ENCODE measurements around the gene ANTXRL.

Gene ANTXRL

DNA sequence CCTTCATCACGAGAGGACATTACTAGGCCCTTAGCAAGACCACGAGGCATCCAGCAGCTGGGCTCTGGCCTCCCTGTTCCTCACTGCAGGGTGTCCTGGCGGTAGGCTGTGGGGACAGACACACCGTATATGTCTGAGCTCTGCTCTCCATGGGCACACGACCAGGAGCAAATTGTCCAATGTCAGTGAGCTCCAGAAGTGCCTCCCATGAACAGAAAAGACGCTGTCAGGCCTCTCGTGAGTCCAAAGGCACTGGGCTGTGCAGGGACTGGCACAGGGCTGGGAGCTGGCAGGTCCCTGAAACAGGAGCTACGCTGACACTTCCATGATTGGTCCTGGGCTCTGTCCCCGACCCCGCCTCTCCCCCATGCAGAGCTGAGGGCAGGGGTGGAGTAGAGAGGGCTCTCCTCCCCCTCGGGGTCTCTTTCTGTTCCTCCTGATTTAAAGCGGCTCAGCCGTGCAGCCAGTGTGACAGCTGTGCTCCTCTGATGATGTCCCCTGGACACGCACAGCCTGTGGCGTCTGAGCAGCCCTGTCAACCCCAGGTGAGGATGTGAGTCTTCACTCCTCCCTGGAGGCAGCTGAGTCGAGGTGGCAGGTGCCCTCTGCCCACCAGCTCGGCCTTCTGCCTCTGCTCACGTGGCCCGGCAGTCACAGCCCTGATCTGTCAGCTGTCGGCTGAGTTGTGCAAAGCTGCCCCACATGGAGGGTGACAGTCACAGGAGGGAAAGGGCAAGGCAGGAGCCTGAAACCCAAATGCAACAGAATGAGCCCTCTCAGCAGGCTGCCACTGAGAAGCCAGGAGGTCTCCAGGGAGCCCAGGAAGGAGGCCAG lies 13.0 kb downstream of the ANTXRL start:
- no peak for TF ChIP-seq GATA2 (IDR thresholded peaks at IDR 0.05; ENCODE audit: low read depth, low read length)
- no peak for TF ChIP-seq GATA3 (IDR thresholded peaks at IDR 0.05; ENCODE audit: low read depth, low read length)

DNA sequence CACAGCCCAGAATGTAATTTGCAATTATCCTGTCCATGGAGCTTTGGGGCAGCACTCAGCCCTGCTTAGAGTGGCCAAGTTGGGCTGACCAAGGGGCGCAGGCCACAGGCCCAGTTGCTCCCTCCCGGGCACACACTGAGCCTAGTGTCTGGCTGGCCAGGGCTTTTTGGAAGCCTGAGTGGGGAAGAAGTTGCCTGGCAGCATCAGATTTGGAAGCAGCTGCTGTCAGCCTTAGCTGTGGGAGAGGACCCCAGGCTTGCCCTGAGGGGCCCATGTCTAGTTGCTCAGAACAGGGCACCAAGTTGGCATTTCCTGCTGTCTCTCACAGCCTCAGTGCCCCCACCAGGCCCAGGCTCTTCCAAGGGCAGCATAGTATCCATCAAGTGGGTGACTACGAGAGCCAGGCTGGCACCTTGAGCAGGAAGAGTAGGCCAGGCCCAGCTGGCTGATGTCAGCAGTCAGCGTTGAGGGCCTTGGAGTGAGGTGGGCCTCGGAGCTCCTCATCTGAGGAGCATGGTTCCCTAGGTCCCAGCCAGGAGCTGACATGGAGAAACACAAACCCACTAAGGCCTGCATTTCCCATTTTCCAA lies 14.4 kb downstream of the ANTXRL start:
- TF ChIP-seq GATA3 (IDR thresholded peaks at IDR 0.05; ENCODE audit: low read depth, low read length) (no peak), GATA2 (IDR thresholded peaks at IDR 0.05; ENCODE audit: low read depth, low read length) (no peak)

DNA sequence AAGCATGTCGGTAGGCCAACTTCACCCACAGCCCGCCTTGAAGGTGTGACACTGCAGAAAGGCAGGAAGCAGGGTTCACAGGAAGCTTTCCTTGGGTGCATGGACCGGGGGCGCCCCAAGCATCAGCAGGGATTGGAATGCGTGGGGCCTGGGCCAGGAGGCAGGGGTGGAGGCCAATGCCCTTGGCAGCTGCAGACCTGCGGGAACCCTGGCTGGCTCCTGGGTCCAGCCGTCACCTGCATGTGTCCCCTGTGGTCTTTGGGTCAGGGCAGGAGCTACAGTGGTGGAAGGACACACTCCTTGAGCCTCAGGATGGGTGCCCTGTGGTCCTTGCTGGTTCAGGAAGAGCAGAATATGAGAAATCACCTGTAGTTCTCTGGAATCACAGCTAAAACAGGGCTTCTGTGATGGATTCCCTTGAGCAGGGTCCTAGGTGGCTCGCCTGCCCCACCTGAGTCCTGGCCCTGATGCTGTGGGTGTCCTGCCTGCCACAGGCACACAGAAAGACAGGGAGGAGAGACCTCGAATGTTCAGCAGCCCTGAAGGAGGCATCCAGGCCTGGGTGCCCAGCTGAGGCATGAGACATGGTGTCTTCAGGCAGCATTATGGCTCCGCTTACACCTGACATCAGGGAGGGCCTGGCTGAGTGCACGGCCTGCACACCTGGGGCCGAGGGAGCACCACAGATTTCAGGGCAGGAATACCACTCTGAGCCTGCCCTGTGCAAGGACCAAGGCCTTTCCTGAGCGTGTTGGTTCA lies 15.1 kb downstream of the ANTXRL start:
- no peak for TF ChIP-seq GATA3 (IDR thresholded peaks at IDR 0.05; ENCODE audit: low read depth, low read length)
- TF ChIP-seq GATA2 (IDR thresholded peaks at IDR 0.05; ENCODE audit: low read depth, low read length): no peak

DNA sequence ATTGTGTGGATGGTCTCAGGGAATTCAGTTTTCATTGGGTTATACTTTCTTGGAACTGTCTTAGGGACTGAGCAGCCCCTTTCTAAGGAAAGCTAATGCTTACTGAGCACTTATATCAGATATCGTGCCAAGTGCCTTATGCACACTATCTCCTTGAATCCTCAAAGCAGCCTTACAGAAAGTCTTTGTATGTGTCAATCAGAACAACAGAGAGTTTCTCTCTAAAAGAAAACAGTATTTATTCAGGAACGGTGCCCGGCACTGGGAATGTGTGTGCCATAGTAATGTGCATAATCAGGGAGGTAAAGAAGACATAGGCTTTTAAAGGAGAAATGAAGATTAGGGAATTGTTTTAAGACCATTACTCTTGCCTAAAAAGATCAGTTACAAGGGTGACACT lies 17.3 kb downstream of the ANTXRL start:
- TF ChIP-seq GATA3 (IDR thresholded peaks at IDR 0.05; ENCODE audit: low read depth, low read length) (no peak), GATA2 (IDR thresholded peaks at IDR 0.05; ENCODE audit: low read depth, low read length) (no peak)

DNA sequence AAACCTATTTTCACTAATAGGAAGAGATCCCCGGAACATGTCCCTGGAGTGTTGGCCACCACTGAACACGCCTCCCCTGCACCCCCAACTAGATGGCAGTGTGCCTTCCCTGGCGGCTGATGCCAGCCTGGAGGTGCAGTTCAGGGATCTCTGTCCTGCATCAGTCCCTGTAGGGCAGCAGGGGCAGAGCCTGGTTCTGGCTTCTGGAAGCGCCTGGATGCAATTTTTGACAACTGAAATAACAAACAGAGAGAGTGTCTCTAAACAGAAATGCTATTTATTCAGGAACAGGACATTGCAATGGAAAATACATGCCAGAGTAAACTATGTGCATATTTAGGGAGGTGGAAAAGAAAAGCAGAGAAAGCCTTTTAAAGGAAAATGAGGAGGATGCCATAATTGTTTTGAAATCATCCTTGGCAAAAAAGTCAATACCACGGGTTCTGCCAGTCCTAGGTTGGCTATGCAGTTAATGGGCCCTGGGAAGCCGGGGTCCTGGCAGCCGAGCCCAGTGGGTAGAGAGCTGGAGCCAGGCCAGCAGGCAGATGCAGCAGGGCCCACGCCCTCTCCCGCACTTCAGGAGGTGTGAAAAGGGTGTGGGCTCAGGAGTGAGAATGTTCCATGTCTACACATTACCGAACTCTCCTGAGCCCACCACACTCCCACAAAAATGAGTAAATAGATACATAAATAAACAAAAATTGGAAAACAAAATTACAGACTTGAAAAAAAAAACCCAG lies 18.5 kb downstream of the ANTXRL start:
- TF ChIP-seq GATA3 (IDR thresholded peaks at IDR 0.05; ENCODE audit: low read depth, low read length) (no peak), GATA2 (IDR thresholded peaks at IDR 0.05; ENCODE audit: low read depth, low read length) (no peak)

DNA sequence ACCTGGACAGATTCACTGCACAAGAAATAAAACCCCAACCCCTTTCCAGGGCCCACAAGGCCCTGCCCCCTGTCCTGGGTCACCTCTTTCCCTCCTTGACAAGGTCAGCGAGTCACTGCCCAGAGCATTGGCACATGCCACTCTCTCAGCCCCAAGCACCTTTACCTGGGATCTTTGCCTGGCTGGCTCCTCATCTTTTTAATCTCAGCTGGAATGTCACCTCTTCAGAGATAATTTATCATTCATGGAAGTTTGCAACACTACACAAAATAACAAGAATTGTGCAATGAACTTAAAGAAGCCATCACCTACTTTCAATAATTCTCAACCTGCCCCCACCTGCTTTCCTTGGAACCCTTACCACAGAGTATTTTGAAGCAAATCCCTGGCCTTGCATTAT lies 19.2 kb downstream of the ANTXRL start:
- no peak for TF ChIP-seq GATA3 (IDR thresholded peaks at IDR 0.05; ENCODE audit: low read depth, low read length)
- no peak for TF ChIP-seq GATA2 (IDR thresholded peaks at IDR 0.05; ENCODE audit: low read depth, low read length)

DNA sequence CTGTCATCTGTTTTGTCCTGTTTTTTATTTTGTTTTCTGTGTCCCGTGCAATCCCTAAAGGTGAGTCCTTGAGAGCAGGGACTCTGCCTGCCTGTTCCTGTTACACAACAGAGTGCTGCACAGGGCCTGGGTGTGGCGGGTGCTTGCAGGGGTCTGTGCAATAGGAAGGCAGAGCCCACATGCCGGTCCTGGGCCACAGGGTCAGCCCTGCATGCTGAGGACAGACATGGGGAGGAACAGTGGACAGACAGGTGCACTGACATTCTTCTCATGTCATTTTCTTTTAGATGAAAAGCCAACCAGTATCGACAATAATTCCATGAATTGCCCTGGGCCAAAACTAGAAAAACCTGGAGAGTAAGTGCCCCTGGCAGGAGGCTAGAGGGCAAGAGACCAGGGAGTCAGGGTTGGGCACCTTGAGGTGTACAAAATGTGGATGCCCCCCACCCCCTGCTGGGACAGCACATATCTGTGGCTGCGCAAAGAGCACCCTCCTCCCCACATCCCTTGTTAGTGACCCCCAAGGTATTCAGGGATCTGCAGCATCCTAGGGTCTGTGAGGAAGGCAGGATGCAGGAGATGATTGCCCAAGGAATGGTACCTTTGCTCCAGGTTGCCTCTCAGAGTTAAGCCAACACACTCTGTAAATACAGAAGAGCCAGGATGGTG lies 19.9 kb downstream of the ANTXRL start:
- TF ChIP-seq GATA2 (IDR thresholded peaks at IDR 0.05; ENCODE audit: low read depth, low read length): no peak
- no peak for TF ChIP-seq GATA3 (IDR thresholded peaks at IDR 0.05; ENCODE audit: low read depth, low read length)

DNA sequence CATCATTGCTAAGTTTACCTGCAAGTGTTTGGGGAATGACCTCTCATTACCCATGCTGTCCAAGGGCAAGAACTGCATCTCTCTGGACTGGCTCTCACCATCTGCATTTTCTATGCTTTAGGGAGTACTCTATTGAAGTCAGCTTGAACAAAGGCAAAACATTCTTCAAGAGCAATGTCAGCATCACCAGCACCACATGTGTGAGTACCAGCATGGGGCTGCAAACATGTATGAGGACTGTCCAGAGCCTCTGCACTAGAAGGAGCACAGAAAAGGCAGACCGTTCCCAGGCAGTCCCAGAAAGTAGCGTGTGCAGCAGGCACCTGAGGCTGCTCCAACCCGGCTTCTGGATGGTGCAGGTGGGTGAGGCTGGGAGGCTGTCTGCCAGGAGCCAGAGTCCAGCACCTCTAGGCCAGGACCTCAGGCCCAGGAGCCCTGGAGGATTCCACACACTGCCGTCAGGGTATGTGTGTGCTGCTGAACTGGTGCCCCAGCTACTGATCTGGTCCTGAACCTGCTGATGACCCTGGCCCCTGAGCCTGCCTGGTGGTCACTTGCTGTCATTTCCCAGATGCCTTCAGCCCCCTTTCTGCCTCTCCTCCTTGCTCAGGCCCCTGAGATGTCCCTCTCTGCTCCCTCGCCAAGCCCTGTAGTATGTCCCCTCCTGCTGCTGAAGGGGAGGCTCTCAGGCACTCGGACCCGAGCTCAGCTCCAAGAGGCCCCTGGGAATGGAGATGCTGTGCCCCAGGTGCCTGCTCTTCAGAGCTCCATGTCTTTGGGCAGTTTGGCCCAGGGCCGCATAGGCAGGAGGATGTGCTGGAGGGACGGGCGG lies 20.7 kb downstream of the ANTXRL start:
- TF ChIP-seq GATA2 (IDR thresholded peaks at IDR 0.05; ENCODE audit: low read depth, low read length) (no peak), GATA3 (IDR thresholded peaks at IDR 0.05; ENCODE audit: low read depth, low read length) (no peak)

DNA sequence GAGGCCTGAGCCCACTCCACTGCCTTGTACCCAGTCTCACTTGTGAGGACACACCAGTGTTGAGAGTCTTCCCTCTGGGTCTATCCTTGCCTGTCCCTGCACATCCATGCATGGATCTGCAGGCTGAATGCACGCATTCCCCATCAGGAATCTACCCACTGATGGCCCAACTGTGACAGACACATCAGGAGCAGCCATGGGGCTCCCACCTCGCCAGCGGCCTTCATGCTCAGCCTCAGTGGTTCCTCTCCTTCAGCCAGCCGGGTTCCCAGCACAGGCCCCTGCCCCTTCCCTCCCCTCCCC lies 21.3 kb downstream of the ANTXRL start:
- no peak for TF ChIP-seq GATA3 (IDR thresholded peaks at IDR 0.05; ENCODE audit: low read depth, low read length)
- no peak for TF ChIP-seq GATA2 (IDR thresholded peaks at IDR 0.05; ENCODE audit: low read depth, low read length)

DNA sequence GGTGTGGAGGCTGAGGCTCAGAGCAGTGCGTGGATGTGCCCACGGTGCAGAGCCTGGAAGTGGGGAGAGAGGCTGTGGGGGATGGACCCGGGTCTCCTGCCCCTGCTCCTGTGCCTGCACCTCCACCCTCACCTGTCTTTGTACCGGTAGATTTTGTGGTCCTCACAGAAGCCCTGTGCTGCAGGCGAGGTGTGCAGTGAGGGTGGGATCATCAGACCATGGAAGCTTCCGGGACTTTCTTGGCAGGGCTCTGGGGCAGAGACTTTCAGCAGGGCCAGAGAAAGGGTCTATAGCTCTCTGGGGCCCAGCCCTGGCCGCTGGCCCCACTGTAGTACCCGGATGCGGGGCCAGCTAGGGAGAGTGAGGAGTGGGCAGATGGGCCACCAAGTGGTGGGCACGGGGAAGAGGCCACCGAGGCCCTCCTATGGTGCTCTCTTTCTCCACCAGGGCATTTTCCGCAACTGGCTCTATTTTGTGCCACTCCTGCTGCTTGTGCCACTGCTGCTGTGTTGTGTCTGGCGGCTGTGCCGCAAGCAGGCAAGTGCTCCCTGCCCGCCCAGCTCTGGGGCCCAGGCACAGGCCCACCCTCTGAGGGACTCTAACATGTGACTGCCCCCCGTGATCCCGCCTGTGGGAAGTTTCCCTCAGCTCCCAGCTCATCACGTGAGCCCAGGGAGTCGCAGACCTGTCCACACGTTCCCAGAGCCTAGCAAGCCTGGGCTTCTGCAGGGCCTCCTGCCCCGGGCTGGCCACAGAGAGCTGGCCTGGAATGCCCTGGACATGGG lies 22.1 kb downstream of the ANTXRL start:
- no peak for TF ChIP-seq GATA2 (IDR thresholded peaks at IDR 0.05; ENCODE audit: low read depth, low read length)

DNA sequence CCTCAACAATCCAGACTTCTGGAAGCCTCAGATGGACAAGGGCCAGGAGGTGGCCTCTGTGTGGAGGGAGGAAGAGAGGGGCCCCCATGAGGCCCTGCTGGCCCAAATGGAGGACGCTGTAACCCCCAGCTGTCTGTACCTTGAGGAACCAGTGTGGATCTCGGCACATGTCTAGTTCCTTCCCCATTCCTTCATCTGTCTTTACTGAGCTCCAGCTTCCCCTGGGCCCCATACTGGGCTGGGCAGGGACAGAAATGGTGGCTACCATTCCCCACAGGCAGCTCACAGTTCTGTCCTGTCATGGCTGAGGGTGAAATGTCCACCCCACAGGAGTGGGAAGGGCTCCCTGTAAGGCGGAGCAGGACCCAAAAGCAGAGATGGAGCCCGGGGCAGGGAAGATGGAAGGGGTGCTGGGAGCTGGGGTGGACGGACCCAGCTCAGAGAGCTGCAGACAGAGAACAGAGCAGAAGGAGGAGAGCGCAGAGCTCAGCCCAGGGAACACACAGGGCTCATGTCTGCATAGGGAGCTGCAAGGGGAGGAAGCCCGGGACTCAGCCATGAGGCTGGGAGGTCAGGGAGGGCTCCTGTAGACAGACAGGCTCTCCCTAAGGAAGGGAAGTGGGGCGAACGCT lies 22.8 kb downstream of the ANTXRL start:
- TF ChIP-seq GATA2 (IDR thresholded peaks at IDR 0.05; ENCODE audit: low read depth, low read length): no peak
- no peak for TF ChIP-seq GATA3 (IDR thresholded peaks at IDR 0.05; ENCODE audit: low read depth, low read length)

DNA sequence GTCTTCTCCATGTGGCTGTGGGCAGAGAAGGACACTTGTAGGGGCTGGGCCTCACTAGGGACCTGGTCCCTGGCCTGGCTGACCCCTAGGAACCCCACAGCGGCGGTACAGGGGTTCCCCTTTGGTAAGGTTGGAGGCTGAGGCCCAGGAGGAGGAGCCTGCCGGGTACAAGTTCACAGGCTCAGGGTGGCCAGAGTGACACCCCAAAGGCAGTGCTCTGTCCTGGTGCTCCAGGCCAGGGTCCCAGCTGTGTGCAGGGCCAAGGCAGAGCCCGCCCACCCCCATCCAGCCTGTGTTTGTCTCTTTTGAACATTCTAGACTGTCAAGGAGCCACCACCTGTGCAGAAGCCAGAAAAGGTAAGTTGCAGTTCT lies 23.3 kb downstream of the ANTXRL start:
- TF ChIP-seq GATA2 (IDR thresholded peaks at IDR 0.05; ENCODE audit: low read depth, low read length) (no peak), GATA3 (IDR thresholded peaks at IDR 0.05; ENCODE audit: low read depth, low read length) (no peak)

All from SH-SY5Y (cell line).